NCI-H146 treated with DMSO at 0.1 percent for 48 hours (cell line): ENCODE measurements around the gene ZBTB25.

Experiments used
- DNase-seq: peaks from one replicate; lab custom pipeline; 2025; ENCODE audit not compliant: unreplicated experiment; lab: John Stamatoyannopoulos, UW

The ZBTB25 gene

GRCh38 chr14:64516969-64517368, 13.3 kb upstream of the ZBTB25 start:
- no peak for DNase-seq

- DNase-seq: no peak
Observed at GRCh38 chr14:64515053-64515452, 11.4 kb upstream of the ZBTB25 start.

GRCh38 chr14:64513271-64513670, 9.6 kb upstream of the ZBTB25 start:
- no peak for DNase-seq

GRCh38 chr14:64510825-64511671, 7.4 kb upstream of the ZBTB25 start:
- peak; percentile 18 for DNase-seq

GRCh38 chr14:64509036-64509435, 5.4 kb upstream of the ZBTB25 start:
- DNase-seq: no peak

GRCh38 chr14:64508215-64508776, 4.7 kb upstream of the ZBTB25 start:
- DNase-seq: no peak

- no peak for DNase-seq
Observed at GRCh38 chr14:64507376-64508156, 3.9 kb upstream of the ZBTB25 start.

GRCh38 chr14:64506721-64507120, 3.1 kb upstream of the ZBTB25 start:
- no peak for DNase-seq

- DNase-seq: peak; percentile 20
Observed at GRCh38 chr14:64504897-64505794, 1.5 kb upstream of the ZBTB25 start.

- peak; percentile 56 for DNase-seq
Observed at GRCh38 chr14:64504310-64504896, 765 bp upstream of the ZBTB25 start, which contains the start of gene ZBTB1. Gene ZBTB1 (plus strand): TSS chr14:64504770. CDS start chr14:64521505, 16,735 bp downstream.

- DNase-seq: no peak
Observed at GRCh38 chr14:64502887-64503433, 678 bp downstream of the ZBTB25 start.

GRCh38 chr14:64502456-64502855, 1.2 kb downstream of the ZBTB25 start:
- DNase-seq: no peak

GRCh38 chr14:64501411-64502171, 2.0 kb downstream of the ZBTB25 start:
- no peak for DNase-seq

GRCh38 chr14:64500088-64500487, 3.5 kb downstream of the ZBTB25 start:
- DNase-seq: no peak

GRCh38 chr14:64496764-64497163, 6.9 kb downstream of the ZBTB25 start:
- no peak for DNase-seq

- DNase-seq: no peak
Observed at GRCh38 chr14:64495252-64495651, 8.4 kb downstream of the ZBTB25 start.

- DNase-seq: no peak
Observed at GRCh38 chr14:64493455-64493854, 10.2 kb downstream of the ZBTB25 start.

- no peak for DNase-seq
Observed at GRCh38 chr14:64491637-64492036, 12.0 kb downstream of the ZBTB25 start.

- DNase-seq: no peak
Observed at GRCh38 chr14:64488590-64489099, 15.0 kb downstream of the ZBTB25 start.
